HEK293 (cell line): ENCODE measurements around the gene USP17L18.
"Not testable (repeated sequence)": the region's sequence is repeated elsewhere in the genome, so short reads cannot be mapped to it uniquely, and the experiment has no call there.

ENCODE experiments used
- CTCF ChIA-PET: fragments of 350-600 bp; formaldehyde crosslinking; extraction: SDS; loops from one replicate; lab custom pipeline; 2021; ENCODE audit warnings: antibody characterized with exemption; lab: Yijun Ruan, JAX
- POLR2A ChIA-PET: fragments of 300-600 bp; formaldehyde crosslinking; extraction: SDS; loops from one replicate; lab custom pipeline; 2020; ENCODE audit warnings: antibody characterized with exemption, inconsistent platforms; lab: Yijun Ruan, JAX
- H3K27ac ChIP-seq: fragments of 200-500 bp; sonication (Bioruptor generic); 2 replicates; pipeline ENCODE4 v1.5.1; 2014; ENCODE audit warnings: low read depth, low read length, control low read depth, inconsistent platforms; ENCODE audit errors: extremely low read depth
- H3K36me3 ChIP-seq, 2 experiments: fragments of 200-500 bp in 1 of 2; sonication (Bioruptor generic) in 1 of 2; 1 replicate in 1 of 2; 2 replicates in 1 of 2; pipeline ENCODE4 v1.5.1; 2014 to 2017; ENCODE audit warnings: inconsistent platforms in 2 of 2, low read length in 2 of 2; ENCODE audit not compliant: control insufficient read depth in 2 of 2, insufficient read depth in 1 of 2
- H3K4me1 ChIP-seq: fragments of 200-500 bp; sonication (Bioruptor generic); 2 replicates; pipeline ENCODE4 v1.5.1; 2014; ENCODE audit warnings: mild to moderate bottlenecking, low read length, inconsistent platforms; ENCODE audit not compliant: control insufficient read depth, insufficient read depth
- H3K4me3 ChIP-seq: 2 replicates; pipeline ENCODE4 v1.5.1; 2011; ENCODE audit warnings: low read depth, mild to moderate bottlenecking, control low read depth, low read length, moderate library complexity
- H3K9me3 ChIP-seq: fragments of 200-500 bp; sonication (Bioruptor generic); 2 replicates; pipeline ENCODE4 v1.5.1; 2014; ENCODE audit warnings: low read depth, low read length, inconsistent platforms; ENCODE audit not compliant: control insufficient read depth, insufficient read depth

The USP17L18 gene, protein sequence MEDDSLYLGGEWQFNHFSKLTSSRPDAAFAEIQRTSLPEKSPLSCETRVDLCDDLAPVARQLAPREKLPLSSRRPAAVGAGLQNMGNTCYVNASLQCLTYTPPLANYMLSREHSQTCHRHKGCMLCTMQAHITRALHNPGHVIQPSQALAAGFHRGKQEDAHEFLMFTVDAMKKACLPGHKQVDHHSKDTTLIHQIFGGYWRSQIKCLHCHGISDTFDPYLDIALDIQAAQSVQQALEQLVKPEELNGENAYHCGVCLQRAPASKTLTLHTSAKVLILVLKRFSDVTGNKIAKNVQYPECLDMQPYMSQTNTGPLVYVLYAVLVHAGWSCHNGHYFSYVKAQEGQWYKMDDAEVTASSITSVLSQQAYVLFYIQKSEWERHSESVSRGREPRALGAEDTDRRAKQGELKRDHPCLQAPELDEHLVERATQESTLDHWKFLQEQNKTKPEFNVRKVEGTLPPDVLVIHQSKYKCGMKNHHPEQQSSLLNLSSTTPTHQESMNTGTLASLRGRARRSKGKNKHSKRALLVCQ

DNA sequence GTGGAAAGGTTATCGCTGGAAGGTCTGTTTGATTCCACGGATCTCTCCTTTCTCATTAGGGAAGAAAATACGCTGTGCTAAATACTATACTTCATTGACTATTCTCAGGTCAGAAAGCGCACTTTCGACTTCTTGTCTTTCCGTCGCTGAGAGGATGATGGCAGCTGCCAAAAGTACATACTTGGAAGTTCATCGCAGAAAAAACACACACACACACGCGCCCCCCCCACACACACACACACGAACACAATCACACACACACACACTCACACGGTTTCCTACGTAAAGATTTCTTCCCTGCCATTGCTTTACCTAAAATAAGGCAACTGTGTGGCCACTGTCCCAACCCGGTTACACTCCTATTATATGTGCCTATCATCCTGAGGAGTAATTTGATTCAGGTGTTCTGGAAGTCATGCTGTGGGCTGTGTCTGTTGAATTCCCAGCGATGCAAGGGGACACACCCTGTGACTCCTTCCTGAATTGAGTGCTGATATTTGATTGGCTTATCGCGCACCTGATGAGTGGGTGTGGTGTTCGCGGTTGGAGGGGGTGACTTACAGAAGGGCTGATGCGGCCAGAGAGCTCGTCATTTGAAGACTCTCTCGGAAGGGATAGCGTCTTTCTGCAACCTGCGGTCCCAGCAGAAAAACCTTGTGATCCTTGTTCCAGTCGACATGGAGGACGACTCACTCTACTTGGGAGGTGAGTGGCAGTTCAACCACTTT is at the start of gene USP17L18:
Gene USP17L18 (plus strand): TSS at position 678 of the 728 bp plus-strand sequence. CDS start 0 bp downstream, at position 678.
- H3K4me3 ChIP-seq, CTCF ChIA-PET, POLR2A ChIA-PET, H3K4me1 ChIP-seq, H3K36me3 ChIP-seq, H3K27ac ChIP-seq, H3K9me3 ChIP-seq: not testable (repeated sequence)

DNA sequence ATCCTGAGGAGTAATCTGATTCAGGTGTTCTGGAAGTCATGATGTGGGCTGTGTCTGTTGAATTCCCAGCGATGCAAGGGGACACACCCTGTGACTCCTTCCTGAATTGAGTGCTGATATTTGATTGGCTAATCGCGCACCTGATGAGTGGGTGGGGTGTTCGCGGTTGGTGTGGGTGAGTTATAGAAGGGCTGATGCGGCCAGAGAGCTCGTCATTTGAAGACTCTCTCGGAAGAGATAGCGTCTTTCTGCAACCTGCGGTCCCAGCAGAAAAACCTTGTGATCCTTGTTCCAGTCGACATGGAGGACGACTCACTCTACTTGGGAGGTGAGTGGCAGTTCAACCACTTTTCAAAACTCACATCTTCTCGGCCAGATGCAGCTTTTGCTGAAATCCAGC is 38.1 kb upstream of the USP17L18 start, which contains the start of gene USP17L10:
Gene USP17L10 (plus strand): TSS at position 301 of the 400 bp plus-strand sequence. CDS start 0 bp downstream, at position 301.
- H3K4me3 ChIP-seq, H3K4me1 ChIP-seq, POLR2A ChIA-PET, H3K27ac ChIP-seq, H3K36me3 ChIP-seq, H3K9me3 ChIP-seq, CTCF ChIA-PET: not testable (repeated sequence)

DNA sequence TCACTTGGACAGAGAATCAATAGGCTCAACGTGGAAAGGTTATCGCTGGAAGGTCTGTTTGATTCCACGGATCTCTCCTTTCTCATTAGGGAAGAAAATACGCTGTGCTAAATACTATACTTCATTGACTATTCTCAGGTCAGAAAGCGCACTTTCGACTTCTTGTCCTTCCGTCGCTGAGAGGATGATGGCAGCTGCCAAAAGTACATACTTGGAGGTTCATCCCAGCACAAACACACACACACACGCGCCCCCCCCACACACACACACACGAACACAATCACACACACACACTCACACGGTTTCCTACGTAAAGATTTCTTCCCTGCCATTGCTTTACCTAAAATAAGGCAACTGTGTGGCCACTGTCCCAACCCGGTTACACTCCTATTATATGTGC is 33.7 kb upstream of the USP17L18 start:
- H3K36me3 ChIP-seq, H3K4me3 ChIP-seq, CTCF ChIA-PET, H3K27ac ChIP-seq, H3K4me1 ChIP-seq, POLR2A ChIA-PET, H3K9me3 ChIP-seq: not testable (repeated sequence)

DNA sequence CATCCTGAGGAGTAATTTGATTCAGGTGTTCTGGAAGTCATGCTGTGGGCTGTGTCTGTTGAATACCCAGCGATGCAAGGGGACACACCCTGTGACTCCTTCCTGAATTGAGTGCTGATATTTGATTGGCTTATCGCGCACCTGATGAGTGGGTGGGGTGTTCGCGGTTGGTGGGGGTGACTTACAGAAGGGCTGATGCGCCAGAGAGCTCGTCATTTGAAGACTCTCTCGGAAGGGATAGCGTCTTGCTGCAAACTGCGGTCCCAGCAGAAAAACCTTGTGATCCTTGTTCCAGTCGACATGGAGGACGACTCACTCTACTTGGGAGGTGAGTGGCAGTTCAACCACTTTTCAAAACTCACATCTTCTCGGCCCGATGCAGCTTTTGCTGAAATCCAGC is 33.3 kb upstream of the USP17L18 start, which contains the start of gene USP17L11:
Gene USP17L11 (plus strand): TSS at position 301 of the 400 bp plus-strand sequence. CDS start 0 bp downstream, at position 301.
- POLR2A ChIA-PET, H3K27ac ChIP-seq, H3K9me3 ChIP-seq, CTCF ChIA-PET, H3K4me3 ChIP-seq, H3K4me1 ChIP-seq, H3K36me3 ChIP-seq: not testable (repeated sequence)

DNA sequence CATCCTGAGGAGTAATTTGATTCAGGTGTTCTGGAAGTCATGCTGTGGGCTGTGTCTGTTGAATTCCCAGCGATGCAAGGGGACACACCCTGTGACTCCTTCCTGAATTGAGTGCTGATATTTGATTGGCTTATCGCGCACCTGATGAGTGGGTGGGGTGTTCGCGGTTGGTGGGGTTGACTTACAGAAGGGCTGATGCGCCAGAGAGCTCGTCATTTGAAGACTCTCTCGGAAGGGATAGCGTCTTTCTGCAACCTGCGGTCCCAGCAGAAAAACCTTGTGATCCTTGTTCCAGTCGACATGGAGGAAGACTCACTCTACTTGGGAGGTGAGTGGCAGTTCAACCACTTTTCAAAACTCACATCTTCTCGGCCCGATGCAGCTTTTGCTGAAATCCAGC is 28.6 kb upstream of the USP17L18 start, which contains the start of gene USP17L12:
Gene USP17L12 (plus strand): TSS at position 301 of the 400 bp plus-strand sequence. CDS start 0 bp downstream, at position 301.
- H3K4me3 ChIP-seq, POLR2A ChIA-PET, H3K9me3 ChIP-seq, H3K27ac ChIP-seq, H3K4me1 ChIP-seq, CTCF ChIA-PET, H3K36me3 ChIP-seq: not testable (repeated sequence)

DNA sequence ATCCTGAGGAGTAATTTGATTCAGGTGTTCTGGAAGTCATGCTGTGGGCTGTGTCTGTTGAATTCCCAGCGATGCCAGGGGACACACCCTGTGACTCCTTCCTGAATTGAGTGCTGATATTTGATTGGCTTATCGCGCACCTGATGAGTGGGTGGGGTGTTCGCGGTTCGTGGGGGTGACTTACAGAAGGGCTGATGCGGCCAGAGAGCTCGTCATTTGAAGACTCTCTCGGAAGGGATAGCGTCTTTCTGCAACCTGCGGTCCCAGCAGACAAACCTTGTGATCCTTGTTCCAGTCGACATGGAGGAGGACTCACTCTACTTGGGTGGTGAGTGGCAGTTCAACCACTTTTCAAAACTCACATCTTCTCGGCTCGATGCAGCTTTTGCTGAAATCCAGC is 23.8 kb upstream of the USP17L18 start, which contains the start of gene USP17L13:
Gene USP17L13 (plus strand): TSS at position 301 of the 400 bp plus-strand sequence. CDS start 0 bp downstream, at position 301.
- POLR2A ChIA-PET, CTCF ChIA-PET, H3K4me1 ChIP-seq, H3K36me3 ChIP-seq, H3K4me3 ChIP-seq, H3K9me3 ChIP-seq, H3K27ac ChIP-seq: not testable (repeated sequence)

DNA sequence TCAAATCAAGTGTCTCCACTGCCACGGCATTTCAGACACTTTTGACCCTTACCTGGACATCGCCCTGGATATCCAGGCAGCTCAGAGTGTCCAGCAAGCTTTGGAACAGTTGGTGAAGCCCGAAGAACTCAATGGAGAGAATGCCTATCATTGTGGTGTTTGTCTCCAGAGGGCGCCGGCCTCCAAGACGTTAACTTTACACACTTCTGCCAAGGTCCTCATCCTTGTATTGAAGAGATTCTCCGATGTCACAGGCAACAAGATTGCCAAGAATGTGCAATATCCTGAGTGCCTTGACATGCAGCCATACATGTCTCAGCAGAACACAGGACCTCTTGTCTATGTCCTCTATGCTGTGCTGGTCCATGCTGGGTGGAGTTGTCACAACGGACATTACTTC is 18.2 kb upstream of the USP17L18 start:
- H3K27ac ChIP-seq, H3K36me3 ChIP-seq, H3K4me3 ChIP-seq, CTCF ChIA-PET, POLR2A ChIA-PET, H3K9me3 ChIP-seq, H3K4me1 ChIP-seq: not testable (repeated sequence)

DNA sequence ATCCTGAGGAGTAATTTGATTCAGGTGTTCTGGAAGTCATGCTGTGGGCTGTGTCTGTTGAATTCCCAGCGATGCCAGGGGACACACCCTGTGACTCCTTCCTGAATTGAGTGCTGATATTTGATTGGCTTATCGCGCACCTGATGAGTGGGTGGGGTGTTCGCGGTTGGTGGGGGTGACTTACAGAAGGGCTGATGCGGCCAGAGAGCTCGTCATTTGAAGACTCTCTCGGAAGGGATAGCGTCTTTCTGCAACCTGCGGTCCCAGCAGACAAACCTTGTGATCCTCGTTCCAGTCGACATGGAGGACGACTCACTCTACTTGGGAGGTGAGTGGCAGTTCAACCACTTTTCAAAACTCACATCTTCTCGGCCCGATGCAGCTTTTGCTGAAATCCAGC is 14.3 kb upstream of the USP17L18 start, which contains the start of gene USP17L15:
Gene USP17L15 (plus strand): TSS at position 301 of the 400 bp plus-strand sequence. CDS start 0 bp downstream, at position 301.
- H3K4me1 ChIP-seq, H3K9me3 ChIP-seq, CTCF ChIA-PET, POLR2A ChIA-PET, H3K27ac ChIP-seq, H3K4me3 ChIP-seq, H3K36me3 ChIP-seq: not testable (repeated sequence)

DNA sequence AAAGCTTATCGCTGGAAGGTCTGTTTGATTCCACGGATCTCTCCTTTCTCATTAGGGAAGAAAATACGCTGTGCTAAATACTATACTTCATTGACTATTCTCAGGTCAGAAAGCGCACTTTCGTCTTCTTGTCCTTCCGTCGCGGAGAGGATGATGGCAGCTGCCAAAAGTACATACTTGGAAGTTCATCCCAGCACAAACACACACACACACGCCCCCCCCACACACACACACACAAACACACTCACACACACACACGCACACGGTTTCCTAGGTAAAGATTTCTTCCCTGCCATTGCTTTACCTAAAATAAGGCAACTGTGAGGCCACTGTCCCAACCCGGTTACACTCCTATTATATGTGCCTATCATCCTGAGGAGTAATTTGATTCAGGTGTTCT is 10.0 kb upstream of the USP17L18 start:
- H3K9me3 ChIP-seq, H3K4me1 ChIP-seq, CTCF ChIA-PET, H3K36me3 ChIP-seq, H3K27ac ChIP-seq, H3K4me3 ChIP-seq, POLR2A ChIA-PET: not testable (repeated sequence)

DNA sequence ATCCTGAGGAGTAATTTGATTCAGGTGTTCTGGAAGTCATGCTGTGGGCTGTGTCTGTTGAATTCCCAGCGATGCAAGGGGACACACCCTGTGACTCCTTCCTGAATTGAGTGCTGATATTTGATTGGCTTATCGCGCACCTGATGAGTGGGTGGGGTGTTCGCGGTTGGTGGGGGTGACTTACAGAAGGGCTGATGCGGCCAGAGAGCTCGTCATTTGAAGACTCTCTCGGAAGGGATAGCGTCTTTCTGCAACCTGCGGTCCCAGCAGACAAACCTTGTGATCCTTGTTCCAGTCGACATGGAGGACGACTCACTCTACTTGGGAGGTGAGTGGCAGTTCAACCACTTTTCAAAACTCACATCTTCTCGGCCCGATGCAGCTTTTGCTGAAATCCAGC is 4.9 kb upstream of the USP17L18 start, which contains the start of gene USP17L17:
Gene USP17L17 (plus strand): TSS at position 301 of the 400 bp plus-strand sequence. CDS start 0 bp downstream, at position 301.
- H3K9me3 ChIP-seq, POLR2A ChIA-PET, H3K4me3 ChIP-seq, H3K36me3 ChIP-seq, CTCF ChIA-PET, H3K27ac ChIP-seq, H3K4me1 ChIP-seq: not testable (repeated sequence)
